Keratinocyte (primary cell): Measurements from ENCODE around the gene TTC32.

Experiments used
- CTCF ChIP-seq, 3 experiments: IDR thresholded peaks in 1 of 3; conservative IDR thresholded peaks in 1 of 3; optimal IDR thresholded peaks in 1 of 3; 2 replicates in 2 of 3; 3 replicates in 1 of 3; pipeline versions ENCODE3 to v1.5.1; 2011; ENCODE audit warnings: low read length in 3 of 3, mild to moderate bottlenecking in 3 of 3, moderate library complexity in 2 of 3, control low read depth in 1 of 3, inconsistent platforms in 1 of 3; ENCODE audit not compliant: insufficient read depth in 2 of 3; ENCODE audit errors: extremely low read depth in 1 of 3
- EZH2 ChIP-seq: IDR thresholded peaks from one replicate; pipeline ENCODE4 v1.6.1; 2012; ENCODE audit warnings: inconsistent platforms, mild to moderate bottlenecking, low read length, moderate library complexity

- TF ChIP-seq CTCF (optimal IDR thresholded peaks at IDR 0.05 in 1 of 3, IDR thresholded peaks at IDR 0.05 in 1 of 3, conservative IDR thresholded peaks at IDR 0.05 in 1 of 3; ENCODE audit: extremely low read depth in 1 of 3, insufficient read depth in 2 of 3, low read length in 3 of 3) (no peak), EZH2 (no peak)
These were observed 15.5 kb downstream of the TTC32 start for GRCh38 chr2:19886261-19886660.
